GM12892 (cell line): ENCODE data around the gene SGSH.

Experiments used
- POLR2A ChIP-seq: IDR thresholded peaks from 2 replicates; pipeline ENCODE4 v1.6.1; 2011; ENCODE audit warnings: low read depth, low read length, control low read depth
- POLR2AphosphoS5 ChIP-seq: IDR thresholded peaks from 2 replicates; pipeline ENCODE4 v1.6.1; 2011; ENCODE audit warnings: low read depth, low read length, control low read depth
- TAF1 ChIP-seq: IDR thresholded peaks from 2 replicates; pipeline ENCODE4 v1.6.1; 2011; ENCODE audit warnings: low read depth, mild to moderate bottlenecking, control low read depth, low read length, borderline replicate concordance

- no peak for TF ChIP-seq TAF1
- TF ChIP-seq POLR2AphosphoS5: no peak
- no peak for TF ChIP-seq POLR2A
Measured at GRCh38 chr17:80181431-80181830, 38.7 kb downstream of the SGSH start.
